IPS DF 6.9 (cell line): ENCODE measurements around the gene GLS2.

ENCODE experiments used
- DNase-seq: peaks from one replicate; pipeline ENCODE4 v3.0.0-alpha.2; 2013; ENCODE audit warnings: low read depth, low spot score
- H3K27ac ChIP-seq: one replicate; pipeline ENCODE4 v1.5.1; 2013; ENCODE audit warnings: low read length, control low read depth
- H3K27me3 ChIP-seq: 2 replicates; pipeline ENCODE4 v1.6.1; 2013; ENCODE audit warnings: mild to moderate bottlenecking, low read length; ENCODE audit not compliant: control insufficient read depth, insufficient read depth
- H3K36me3 ChIP-seq: 2 replicates; pipeline ENCODE4 v1.6.1; 2013; ENCODE audit warnings: low read length; ENCODE audit not compliant: control insufficient read depth, insufficient read depth
- H3K4me1 ChIP-seq: 2 replicates; pipeline ENCODE4 v1.6.1; 2013; ENCODE audit warnings: low read length; ENCODE audit not compliant: control insufficient read depth, insufficient read depth
- H3K4me3 ChIP-seq: 2 replicates; pipeline ENCODE4 v1.5.1; 2013; ENCODE audit warnings: mild to moderate bottlenecking, low read length
- H3K9me3 ChIP-seq: 2 replicates; pipeline ENCODE4 v1.6.1; 2013; ENCODE audit warnings: low read length, inconsistent platforms; ENCODE audit not compliant: control insufficient read depth, insufficient read depth
- WGBS: extraction: QIAGEN DNeasy Blood & Tissue Kit; methylation state at CpG from one replicate; pipeline ENCODE4 v1.1.7; 2013; ENCODE audit warnings: mixed read lengths, missing lambda C conversion rate; ENCODE audit not compliant: insufficient read length, insufficient coverage; 5-methylcytosine and 5-hydroxymethylcytosine counted together

GLS2 gene

GRCh38 chr12:56488041-56488955 lies at the start of gene GLS2:
Gene GLS2, minus strand, starts transcription at chr12:56488161. Its CDS starts 43 bp downstream, at chr12:56488118.
- WGBS: no CpG with 5 or more reads among the region's 59 CpGs
- H3K27ac ChIP-seq: no peak within 1 kb of the TSS
- no peaks in the 10 kb centered on the region for H3K4me1 ChIP-seq
- no peaks in the 10 kb centered on the region for H3K9me3 ChIP-seq
- peak within 1 kb of the TSS; percentile 59; the same call in 1 of the 2 replicates for H3K4me3 ChIP-seq
- peaks cover 6% of the 10 kb centered on the region; the same call in 1 of the 2 replicates for H3K27me3 ChIP-seq
- DNase-seq: peak; percentile 85
- no peaks in the 10 kb centered on the region for H3K36me3 ChIP-seq

GRCh38 chr12:56537546-56537945 lies 49.6 kb upstream of the GLS2 start:
- no peak for DNase-seq
- H3K27me3 ChIP-seq: no peaks in the 10 kb centered on the region
- no peak overlapping the region for H3K4me3 ChIP-seq
- H3K9me3 ChIP-seq: no peaks in the 10 kb centered on the region
- no peak overlapping the region for H3K27ac ChIP-seq
- no peaks in the 10 kb centered on the region for H3K4me1 ChIP-seq
- H3K36me3 ChIP-seq: no peaks in the 10 kb centered on the region; the same call in 1 of the 2 replicates

- Histone ChIP-seq H3K4me1 (no peaks in the 10 kb centered on the region), H3K27ac (no peak overlapping the region), H3K27me3 (no peaks in the 10 kb centered on the region), H3K9me3 (no peaks in the 10 kb centered on the region), H3K4me3 (no peak overlapping the region), H3K36me3 (no peaks in the 10 kb centered on the region)
- WGBS: no CpG with 5 or more reads among the region's 7 CpGs
- no peak for DNase-seq
Measured at GRCh38 chr12:56530390-56531055, 42.6 kb upstream of the GLS2 start.

- no peak overlapping the region for H3K4me3 ChIP-seq
- no CpG with 5 or more reads among the region's 4 CpGs for WGBS
- H3K9me3 ChIP-seq: no peaks in the 10 kb centered on the region
- no peak overlapping the region for H3K27ac ChIP-seq
- 0 out of 2 replicates have a peak, but pooled peaks cover 2% of the 10 kb centered on the region for H3K4me1 ChIP-seq
- no peaks in the 10 kb centered on the region for H3K36me3 ChIP-seq
- DNase-seq: no peak
- no peaks in the 10 kb centered on the region for H3K27me3 ChIP-seq
Measured at GRCh38 chr12:56529656-56530055, 41.7 kb upstream of the GLS2 start.

GRCh38 chr12:56528846-56529245 lies 40.9 kb upstream of the GLS2 start:
- Histone ChIP-seq H3K4me1 (0 out of 2 replicates have a peak, but pooled peaks cover 2% of the 10 kb centered on the region), H3K9me3 (no peaks in the 10 kb centered on the region), H3K36me3 (no peaks in the 10 kb centered on the region), H3K4me3 (no peak overlapping the region), H3K27me3 (no peaks in the 10 kb centered on the region), H3K27ac (no peak overlapping the region)
- no peak for DNase-seq
- no CpG with 5 or more reads among the region's 1 CpG for WGBS

GRCh38 chr12:56522411-56523193 lies 34.6 kb upstream of the GLS2 start:
- no peak overlapping the region for H3K27ac ChIP-seq
- H3K9me3 ChIP-seq: no peaks in the 10 kb centered on the region
- no peaks in the 10 kb centered on the region for H3K27me3 ChIP-seq
- H3K4me3 ChIP-seq: peak overlapping the region; percentile 30; the same call in 1 of the 2 replicates
- peaks cover 4% of the 10 kb centered on the region; the same call in 1 of the 2 replicates for H3K4me1 ChIP-seq
- no peak for DNase-seq
- no CpG with 5 or more reads among the region's 4 CpGs for WGBS
- H3K36me3 ChIP-seq: no peaks in the 10 kb centered on the region

- Histone ChIP-seq H3K4me1 (peaks cover 4% of the 10 kb centered on the region; the same call in 1 of the 2 replicates), H3K27ac (no peak within 1 kb of the TSS), H3K27me3 (no peaks in the 10 kb centered on the region), H3K9me3 (no peaks in the 10 kb centered on the region), H3K36me3 (no peaks in the 10 kb centered on the region), H3K4me3 (peak within 1 kb of the TSS; percentile 30; the same call in 1 of the 2 replicates)
- no CpG with 5 or more reads among the region's 15 CpGs for WGBS
- DNase-seq: peak; percentile 64
Measured at GRCh38 chr12:56521590-56522371, 33.8 kb upstream of the GLS2 start, which contains the start of gene RBMS2. Gene RBMS2, plus strand, starts transcription at chr12:56521820. Its CDS starts 204 bp downstream, at chr12:56522024.

- Histone ChIP-seq H3K9me3 (no peaks in the 10 kb centered on the region), H3K27me3 (no peaks in the 10 kb centered on the region), H3K36me3 (no peaks in the 10 kb centered on the region), H3K4me1 (peaks cover 4% of the 10 kb centered on the region; the same call in 1 of the 2 replicates), H3K27ac (no peak overlapping the region), H3K4me3 (no peak overlapping the region)
- WGBS: no CpG with 5 or more reads among the region's 8 CpGs
- DNase-seq: no peak
Measured at GRCh38 chr12:56521209-56521589, 33.2 kb upstream of the GLS2 start.

- no peak overlapping the region for H3K4me3 ChIP-seq
- H3K27ac ChIP-seq: no peak overlapping the region
- WGBS: no CpG with 5 or more reads among the region's 1 CpG
- no peaks in the 10 kb centered on the region for H3K9me3 ChIP-seq
- H3K4me1 ChIP-seq: peaks cover 4% of the 10 kb centered on the region; the same call in 1 of the 2 replicates
- H3K36me3 ChIP-seq: no peaks in the 10 kb centered on the region
- no peaks in the 10 kb centered on the region for H3K27me3 ChIP-seq
- DNase-seq: no peak
Measured at GRCh38 chr12:56520506-56520905, 32.5 kb upstream of the GLS2 start.
